Spinal cord (tissue), 10 donors: ENCODE measurements around the gene CDKN2D. TPM values are rescaled to one million over a fixed set of nuclear protein-coding genes. Genes with fewer than 3 reads are reported as not detected.

Experiments
- DNase-seq, 6 donors: peaks; one replicate each; pipeline versions ENCODE4 v3.0.0 to v3.0.0-alpha.2; 2013 to 2015; ENCODE audit warnings: low spot score in 6 of 6, low read depth in 4 of 6
- H3K27ac ChIP-seq: one replicate; pipeline ENCODE4 v1.5.1; 2013; ENCODE audit warnings: low read depth, low read length, control low read depth
- H3K27me3 ChIP-seq: one replicate; pipeline ENCODE4 v1.6.1; 2013; ENCODE audit warnings: low read length; ENCODE audit not compliant: control insufficient read depth, insufficient read depth
- H3K36me3 ChIP-seq: one replicate; pipeline ENCODE4 v1.6.1; 2013; ENCODE audit warnings: low read length; ENCODE audit not compliant: control insufficient read depth, insufficient read depth
- H3K4me1 ChIP-seq: one replicate; pipeline ENCODE4 v1.6.1; 2013; ENCODE audit warnings: low read length; ENCODE audit not compliant: control insufficient read depth, insufficient read depth
- H3K4me3 ChIP-seq: one replicate; pipeline ENCODE4 v1.5.1; 2013; ENCODE audit warnings: low read depth, low read length, control low read depth
- H3K9me3 ChIP-seq: one replicate; pipeline ENCODE4 v1.6.1; 2013; ENCODE audit warnings: low read length; ENCODE audit not compliant: control insufficient read depth, insufficient read depth
- WGBS: methylation state at CpG from one replicate; pipeline ENCODE4 v1.1.5; 2013; ENCODE audit warnings: missing lambda C conversion rate; ENCODE audit not compliant: insufficient coverage; 5-methylcytosine and 5-hydroxymethylcytosine counted together
- polyA plus RNA-seq, 2 donors: library from polyadenylated mRNA; unstranded; fragments of 120-200 nt; gene quantifications; one replicate each; pipeline ENCODE4 v1.2.1, GENCODE V29; 2013; ENCODE audit not compliant: insufficient read length in 2 of 2
- total RNA-seq, 2 donors: library from RNA; depleted of rRNA in 1 of 2; stranded (reverse); fragments of 120-200 nt in 1 of 2; fragments of >200 nt in 1 of 2; gene quantifications; one replicate each; pipeline versions ENCODE4 v1.2.3 to v1.2.4, GENCODE V29; 2013 to 2014
- donor health status: healthy.

The CDKN2D gene
- total and polyA plus RNA-seq, 4 donors, result 25.6 to 173 (median 109) TPM

GRCh38 chr19:10603084-10603872 is 34.5 kb upstream of the CDKN2D start:
- Histone ChIP-seq H3K9me3 (no peaks in the 10 kb centered on the region), H3K4me1 (peaks cover 20% of the 10 kb centered on the region), H3K36me3 (peaks cover 3% of the 10 kb centered on the region), H3K4me3 (peak overlapping the region; percentile 94), H3K27me3 (no peaks in the 10 kb centered on the region), H3K27ac (peak overlapping the region; percentile 91)
- 3% methylated on average over 16 of the region's 19 CpGs for WGBS
- peak in 2 of 6 donors; percentile 6 to 36 for DNase-seq

- peak overlapping the region; percentile 91 for H3K27ac ChIP-seq
- H3K4me1 ChIP-seq, result peaks cover 20% of the 10 kb centered on the region
- H3K9me3 ChIP-seq, result no peaks in the 10 kb centered on the region
- H3K36me3 ChIP-seq, result peaks cover 3% of the 10 kb centered on the region
- under 1% methylated on average over 71 of the region's 76 CpGs for WGBS
- H3K27me3 ChIP-seq, result no peaks in the 10 kb centered on the region
- H3K4me3 ChIP-seq, result peak overlapping the region; percentile 94
- DNase-seq, result peak in 5 of 6 donors; percentile 74 to 94 (median 78)
Measured at GRCh38 chr19:10602330-10603083, 33.7 kb upstream of the CDKN2D start.

- peak overlapping the region; percentile 24 for H3K4me3 ChIP-seq
- DNase-seq, result no peak
- H3K27me3 ChIP-seq, result no peaks in the 10 kb centered on the region
- H3K27ac ChIP-seq, result peak overlapping the region; percentile 57
- WGBS, result 67% methylated on average over 1 of the region's 7 CpGs
- peaks cover 20% of the 10 kb centered on the region for H3K4me1 ChIP-seq
- H3K9me3 ChIP-seq, result no peaks in the 10 kb centered on the region
- H3K36me3 ChIP-seq, result peaks cover 3% of the 10 kb centered on the region
Measured at GRCh38 chr19:10601999-10602329, 33.2 kb upstream of the CDKN2D start.

- Histone ChIP-seq H3K27ac (no peak overlapping the region), H3K27me3 (no peaks in the 10 kb centered on the region), H3K36me3 (peaks cover 3% of the 10 kb centered on the region), H3K9me3 (no peaks in the 10 kb centered on the region), H3K4me3 (no peak overlapping the region), H3K4me1 (peaks cover 20% of the 10 kb centered on the region)
- 97% methylated on average over 3 of the region's 5 CpGs for WGBS
- no peak for DNase-seq
Measured at GRCh38 chr19:10600149-10600548, 31.4 kb upstream of the CDKN2D start.

GRCh38 chr19:10593820-10594637 is 25.2 kb upstream of the CDKN2D start:
- H3K27me3 ChIP-seq, result no peaks in the 10 kb centered on the region
- H3K27ac ChIP-seq, result peak overlapping the region; percentile 76
- H3K36me3 ChIP-seq, result no peaks in the 10 kb centered on the region
- no peaks in the 10 kb centered on the region for H3K9me3 ChIP-seq
- no peak overlapping the region for H3K4me3 ChIP-seq
- WGBS, result 63% methylated on average over 9 of the region's 9 CpGs
- DNase-seq, result peak in 2 of 6 donors; percentile 18 to 66
- peaks cover 12% of the 10 kb centered on the region for H3K4me1 ChIP-seq

GRCh38 chr19:10593148-10593547 is 24.4 kb upstream of the CDKN2D start:
- Histone ChIP-seq H3K36me3 (no peaks in the 10 kb centered on the region), H3K4me1 (peaks cover 12% of the 10 kb centered on the region), H3K27ac (peak overlapping the region; percentile 76), H3K27me3 (peaks cover 6% of the 10 kb centered on the region), H3K4me3 (no peak overlapping the region), H3K9me3 (no peaks in the 10 kb centered on the region)
- no peak for DNase-seq
- WGBS, result 95% methylated on average over 6 of the region's 7 CpGs

GRCh38 chr19:10587839-10588150 is 19.0 kb upstream of the CDKN2D start:
- Histone ChIP-seq H3K9me3 (no peaks in the 10 kb centered on the region), H3K27me3 (peaks cover 30% of the 10 kb centered on the region), H3K4me3 (no peak overlapping the region), H3K27ac (no peak overlapping the region), H3K4me1 (peaks cover 5% of the 10 kb centered on the region), H3K36me3 (no peaks in the 10 kb centered on the region)
- DNase-seq, result no peak
- WGBS, result 100% methylated on average over 1 of the region's 2 CpGs

GRCh38 chr19:10587022-10587838 is 18.5 kb upstream of the CDKN2D start, which contains the start of gene AP1M2:
Gene AP1M2, minus strand, starts transcription at chr19:10587312. Its CDS starts 81 bp downstream, at chr19:10587231.
- WGBS, result 14% methylated on average over 33 of the region's 35 CpGs
- H3K9me3 ChIP-seq, result no peaks in the 10 kb centered on the region
- no peak within 1 kb of the TSS for H3K27ac ChIP-seq
- H3K27me3 ChIP-seq, result peaks cover 30% of the 10 kb centered on the region
- no peak for DNase-seq
- no peak within 1 kb of the TSS for H3K4me3 ChIP-seq
- H3K36me3 ChIP-seq, result no peaks in the 10 kb centered on the region
- H3K4me1 ChIP-seq, result peaks cover 5% of the 10 kb centered on the region

GRCh38 chr19:10586396-10586795 is 17.6 kb upstream of the CDKN2D start:
- no peak for DNase-seq
- WGBS, result 78% methylated on average over 6 of the region's 6 CpGs
- no peak overlapping the region for H3K27ac ChIP-seq

More at GRCh38 chr19:10586396-10586795, 17.6 kb upstream of the CDKN2D start:
- peaks cover 6% of the 10 kb centered on the region for H3K4me1 ChIP-seq
- no peak overlapping the region for H3K4me3 ChIP-seq
- peaks cover 30% of the 10 kb centered on the region for H3K27me3 ChIP-seq
- no peaks in the 10 kb centered on the region for H3K36me3 ChIP-seq
- no peaks in the 10 kb centered on the region for H3K9me3 ChIP-seq
